ENCODE data around the gene CACFD1. TPM values are rescaled to one million over a fixed set of nuclear protein-coding genes. Genes with fewer than 3 reads are reported as not detected.
A peak's percentile ranks its signal among the peaks of the same experiment; 100 is the strongest.

CACFD1 gene
- total and polyA plus RNA-seq, 3 experiments from 2014 or later, result 1.3 to 2.6 (median 2.5) TPM

DNA sequence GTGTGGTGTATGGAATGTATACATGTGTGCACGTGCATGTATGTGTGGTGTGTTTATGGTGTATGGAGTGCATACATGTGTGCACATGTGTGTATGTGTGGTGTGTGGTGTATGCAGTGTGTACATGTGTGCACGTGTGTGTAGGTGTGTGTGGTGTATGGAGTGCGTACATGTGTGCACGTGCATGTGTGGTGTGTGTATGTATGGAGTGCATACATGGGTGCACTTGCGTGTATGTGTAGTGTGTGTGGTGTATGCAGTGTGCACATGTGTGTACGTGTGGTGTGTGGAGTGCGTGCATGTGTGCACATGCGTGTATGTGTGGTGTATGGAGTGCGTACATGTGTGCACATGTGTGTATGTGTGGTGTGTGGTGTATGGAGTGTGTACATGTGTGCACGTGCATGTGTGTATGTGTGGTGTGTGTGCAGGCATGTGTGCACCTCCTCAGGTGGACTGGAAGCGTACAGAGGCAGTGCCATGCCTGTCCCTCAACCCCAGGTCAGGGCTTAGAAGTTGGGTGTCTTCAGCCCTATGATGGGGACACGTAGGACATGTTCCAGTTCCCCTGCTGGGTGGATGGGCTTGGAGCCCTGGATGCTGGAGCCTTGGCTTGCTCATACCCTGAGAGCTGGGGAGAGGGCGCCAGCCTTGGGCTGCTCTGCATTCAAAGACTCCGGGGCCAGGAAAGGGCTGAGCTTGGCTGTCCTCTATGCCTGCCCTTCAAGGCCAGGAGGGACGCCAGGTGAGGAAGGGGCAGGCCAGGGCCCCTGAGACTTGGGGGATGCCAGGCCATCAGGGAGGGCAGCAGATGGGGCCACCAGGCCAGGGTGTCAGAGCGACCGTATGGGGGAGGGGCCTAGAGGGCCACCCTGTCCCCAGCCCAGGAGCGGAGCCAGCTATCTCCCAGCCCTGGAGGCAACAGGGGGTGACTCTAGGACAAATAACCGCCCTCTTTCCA, 52.8 kb downstream of the CACFD1 start:
- no peaks in the 10 kb centered on the region for H3K9me3 Mint-ChIP-seq
- POLR2A ChIA-PET, result no interaction called here
- CTCF ChIA-PET, result no interaction called here
- no peak for DNase-seq
- no peak overlapping the region for H3K4me3 Mint-ChIP-seq
- Histone ChIP-seq H3K4me3 (ENCODE audit: low read length) (no peak overlapping the region), H3K4me1 (ENCODE audit: insufficient read depth, low read length) (peaks cover 25% of the 10 kb centered on the region), H3K9me3 (ENCODE audit: low read length) (no peaks in the 10 kb centered on the region), H3K36me3 (ENCODE audit: insufficient read depth, low read length) (no peaks in the 10 kb centered on the region), H3K27me3 (ENCODE audit: insufficient read depth, low read length, poor library complexity, severe bottlenecking) (no peaks in the 10 kb centered on the region), H3K27ac (ENCODE audit: low read depth, low read length) (no peak overlapping the region)
- H3K27ac Mint-ChIP-seq, result no peak overlapping the region
- H3K36me3 Mint-ChIP-seq, result no peaks in the 10 kb centered on the region
- H3K4me1 Mint-ChIP-seq, result peaks cover 10 to 12% (median 12%) of the 10 kb centered on the region in 3 donors
- peaks cover 3 to 4% of the 10 kb centered on the region in 2 donors for H3K27me3 Mint-ChIP-seq

- Histone ChIP-seq H3K9me3 (ENCODE audit: low read length) (no peaks in the 10 kb centered on the region), H3K27ac (ENCODE audit: low read depth, low read length) (no peak overlapping the region), H3K36me3 (ENCODE audit: insufficient read depth, low read length) (no peaks in the 10 kb centered on the region), H3K27me3 (ENCODE audit: insufficient read depth, low read length, poor library complexity, severe bottlenecking) (no peaks in the 10 kb centered on the region), H3K4me1 (ENCODE audit: insufficient read depth, low read length) (peaks cover 15% of the 10 kb centered on the region), H3K4me3 (ENCODE audit: low read length) (no peak overlapping the region)
- DNase-seq, result no peak
- ChIA-PET POLR2A (no interaction called here), CTCF (no interaction called here)
- H3K27me3 Mint-ChIP-seq, result peaks cover 3 to 6% of the 10 kb centered on the region in 2 donors
- peak overlapping the region in 1 of 8 donors; percentile 38 for H3K27ac Mint-ChIP-seq
- H3K4me1 Mint-ChIP-seq, result peaks cover 10 to 12% (median 12%) of the 10 kb centered on the region in 3 donors
- H3K36me3 Mint-ChIP-seq, result no peaks in the 10 kb centered on the region
- no peaks in the 10 kb centered on the region for H3K9me3 Mint-ChIP-seq
- H3K4me3 Mint-ChIP-seq, result no peak overlapping the region
These were observed 53.7 kb downstream of the CACFD1 start for GRCh38 chr9:133513214-133514100.

DNA sequence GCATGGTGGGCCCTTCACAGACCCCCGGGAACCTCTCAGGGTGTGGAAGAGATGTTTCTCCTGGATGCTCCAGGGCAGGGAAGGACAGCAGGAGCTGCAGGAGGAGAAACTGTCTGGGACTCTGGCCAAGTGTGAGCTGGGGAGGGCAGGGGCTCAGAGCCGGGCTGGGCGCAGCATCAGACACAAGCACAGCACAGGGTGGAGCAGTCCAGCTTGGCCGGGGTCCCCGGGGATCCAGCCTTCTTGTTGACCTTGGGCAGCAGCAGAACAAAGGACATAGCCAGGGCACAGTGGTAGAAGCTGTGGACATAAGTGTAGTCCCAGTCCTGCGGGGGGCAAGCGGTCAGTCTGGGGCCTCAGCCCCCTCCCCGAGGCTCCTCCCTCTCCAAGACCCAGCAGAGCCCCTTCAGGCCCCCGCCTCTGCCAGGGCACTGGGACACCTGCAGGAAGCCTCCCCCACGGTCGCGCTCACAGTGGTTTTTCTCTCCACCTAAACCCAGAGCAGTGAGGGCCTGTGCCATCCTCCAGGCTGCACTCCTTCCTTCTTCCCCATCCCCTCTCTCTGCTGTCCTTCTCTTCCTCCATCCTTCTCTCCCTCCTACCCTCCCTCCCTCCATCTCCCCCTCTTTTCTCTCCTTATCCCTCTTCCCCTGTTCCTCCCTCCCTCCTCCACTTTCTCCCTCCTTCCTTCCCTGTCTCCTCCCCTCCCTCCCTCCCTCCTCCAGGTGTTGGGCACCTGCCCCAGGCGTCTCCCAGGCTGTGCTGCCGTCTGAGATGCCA, 54.9 kb downstream of the CACFD1 start:
- POLR2A ChIA-PET, result no interaction called here

GRCh38 chr9:133515240-133515610, 55.4 kb downstream of the CACFD1 start:
- Histone ChIP-seq H3K36me3 (ENCODE audit: insufficient read depth, low read length) (no peaks in the 10 kb centered on the region), H3K27ac (ENCODE audit: low read depth, low read length) (no peak overlapping the region), H3K27me3 (ENCODE audit: insufficient read depth, low read length, poor library complexity, severe bottlenecking) (no peaks in the 10 kb centered on the region), H3K9me3 (ENCODE audit: low read length) (no peaks in the 10 kb centered on the region), H3K4me3 (ENCODE audit: low read length) (no peak overlapping the region), H3K4me1 (ENCODE audit: insufficient read depth, low read length) (no peaks in the 10 kb centered on the region)
- POLR2A ChIA-PET, result no interaction called here
- no peaks in the 10 kb centered on the region for H3K36me3 Mint-ChIP-seq
- no peaks in the 10 kb centered on the region for H3K9me3 Mint-ChIP-seq
- no peak for DNase-seq
- peaks cover 5 to 13% of the 10 kb centered on the region in 2 donors for H3K27me3 Mint-ChIP-seq
- CTCF ChIA-PET, result no interaction called here
- no peak overlapping the region for H3K4me3 Mint-ChIP-seq
- H3K27ac Mint-ChIP-seq, result no peak overlapping the region
- H3K4me1 Mint-ChIP-seq, result no peaks in the 10 kb centered on the region

More for the DNA sequence above, 54.9 kb downstream of the CACFD1 start:
- Histone ChIP-seq H3K9me3 (ENCODE audit: low read length) (no peaks in the 10 kb centered on the region), H3K4me3 (ENCODE audit: low read length) (no peak overlapping the region), H3K4me1 (ENCODE audit: insufficient read depth, low read length) (peaks cover 5% of the 10 kb centered on the region), H3K27me3 (ENCODE audit: insufficient read depth, low read length, poor library complexity, severe bottlenecking) (no peaks in the 10 kb centered on the region), H3K27ac (ENCODE audit: low read depth, low read length) (no peak overlapping the region), H3K36me3 (ENCODE audit: insufficient read depth, low read length) (no peaks in the 10 kb centered on the region)
- Mint-ChIP-seq H3K36me3 (no peaks in the 10 kb centered on the region), H3K4me3 (no peak overlapping the region), H3K27me3 (peaks cover 5 to 12% of the 10 kb centered on the region in 2 donors), H3K27ac (no peak overlapping the region), H3K4me1 (peaks cover under 1 to 2% (median 1%) of the 10 kb centered on the region in 3 donors), H3K9me3 (no peaks in the 10 kb centered on the region)
- CTCF ChIA-PET, result no interaction called here
- DNase-seq, result no peak

- Histone ChIP-seq H3K36me3 (ENCODE audit: insufficient read depth, low read length) (no peaks in the 10 kb centered on the region), H3K4me3 (ENCODE audit: low read length) (no peak overlapping the region), H3K9me3 (ENCODE audit: low read length) (no peaks in the 10 kb centered on the region), H3K27me3 (ENCODE audit: insufficient read depth, low read length, poor library complexity, severe bottlenecking) (no peaks in the 10 kb centered on the region), H3K4me1 (ENCODE audit: insufficient read depth, low read length) (no peaks in the 10 kb centered on the region), H3K27ac (ENCODE audit: low read depth, low read length) (no peak overlapping the region)
- ChIA-PET POLR2A (no interaction called here), CTCF (no interaction called here)
- Mint-ChIP-seq H3K4me1 (no peaks in the 10 kb centered on the region), H3K36me3 (no peaks in the 10 kb centered on the region), H3K9me3 (no peaks in the 10 kb centered on the region), H3K27ac (no peak overlapping the region), H3K27me3 (peaks cover 5 to 13% of the 10 kb centered on the region in 2 donors), H3K4me3 (no peak overlapping the region)
- no peak for DNase-seq
These were observed 56.0 kb downstream of the CACFD1 start for GRCh38 chr9:133515615-133516255.

GRCh38 chr9:133516256-133516960, 56.6 kb downstream of the CACFD1 start:
- no peak for DNase-seq
- Histone ChIP-seq H3K4me3 (ENCODE audit: low read length) (no peak overlapping the region), H3K9me3 (ENCODE audit: low read length) (no peaks in the 10 kb centered on the region), H3K36me3 (ENCODE audit: insufficient read depth, low read length) (no peaks in the 10 kb centered on the region), H3K27me3 (ENCODE audit: insufficient read depth, low read length, poor library complexity, severe bottlenecking) (no peaks in the 10 kb centered on the region), H3K4me1 (ENCODE audit: insufficient read depth, low read length) (no peaks in the 10 kb centered on the region), H3K27ac (ENCODE audit: low read depth, low read length) (no peak overlapping the region)
- H3K27me3 Mint-ChIP-seq, result peaks cover 5 to 13% of the 10 kb centered on the region in 2 donors
- H3K36me3 Mint-ChIP-seq, result no peaks in the 10 kb centered on the region
- H3K27ac Mint-ChIP-seq, result no peak overlapping the region
- no peaks in the 10 kb centered on the region for H3K4me1 Mint-ChIP-seq
- no peak overlapping the region for H3K4me3 Mint-ChIP-seq
- CTCF ChIA-PET, result no interaction called here
- POLR2A ChIA-PET, result no interaction called here
- no peaks in the 10 kb centered on the region for H3K9me3 Mint-ChIP-seq

DNA sequence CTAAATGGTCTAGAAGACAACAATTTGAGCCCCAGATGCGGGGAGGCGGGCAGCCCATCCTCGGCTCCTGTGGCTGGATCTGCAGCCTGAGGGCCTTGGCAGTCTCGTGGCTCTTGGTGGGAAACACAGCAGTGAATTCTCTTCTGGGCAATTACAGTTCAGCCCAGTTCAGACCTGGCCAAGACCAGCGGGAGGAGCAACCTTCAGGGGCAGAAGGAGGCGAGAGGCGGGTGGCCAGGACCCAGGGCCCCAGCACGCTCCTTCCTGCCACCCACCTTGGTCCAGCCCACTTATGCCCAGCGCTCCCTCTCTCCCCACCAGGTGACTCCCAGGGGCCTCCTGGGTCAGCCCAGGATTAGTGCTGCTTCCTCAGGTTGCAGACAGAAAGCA, 57.2 kb downstream of the CACFD1 start:
- Histone ChIP-seq H3K4me3 (ENCODE audit: low read length) (no peak overlapping the region), H3K4me1 (ENCODE audit: insufficient read depth, low read length) (no peaks in the 10 kb centered on the region), H3K27me3 (ENCODE audit: insufficient read depth, low read length, poor library complexity, severe bottlenecking) (no peaks in the 10 kb centered on the region), H3K27ac (ENCODE audit: low read depth, low read length) (no peak overlapping the region), H3K36me3 (ENCODE audit: insufficient read depth, low read length) (no peaks in the 10 kb centered on the region), H3K9me3 (ENCODE audit: low read length) (no peaks in the 10 kb centered on the region)
- CTCF ChIA-PET, result no interaction called here
- no peak for DNase-seq
- Mint-ChIP-seq H3K27me3 (peaks cover 5 to 13% of the 10 kb centered on the region in 2 donors), H3K27ac (no peak overlapping the region), H3K4me3 (no peak overlapping the region), H3K36me3 (no peaks in the 10 kb centered on the region), H3K4me1 (no peaks in the 10 kb centered on the region), H3K9me3 (no peaks in the 10 kb centered on the region)
- POLR2A ChIA-PET, result no interaction called here
